GM10847 (cell line): ENCODE results near the gene GNL1.

ENCODE experiments used
- POLR2A ChIP-seq: IDR thresholded peaks from 2 replicates; pipeline ENCODE4 v1.6.1; 2011; ENCODE audit not compliant: insufficient read length; ENCODE audit errors: extremely low read depth

Gene GNL1

DNA sequence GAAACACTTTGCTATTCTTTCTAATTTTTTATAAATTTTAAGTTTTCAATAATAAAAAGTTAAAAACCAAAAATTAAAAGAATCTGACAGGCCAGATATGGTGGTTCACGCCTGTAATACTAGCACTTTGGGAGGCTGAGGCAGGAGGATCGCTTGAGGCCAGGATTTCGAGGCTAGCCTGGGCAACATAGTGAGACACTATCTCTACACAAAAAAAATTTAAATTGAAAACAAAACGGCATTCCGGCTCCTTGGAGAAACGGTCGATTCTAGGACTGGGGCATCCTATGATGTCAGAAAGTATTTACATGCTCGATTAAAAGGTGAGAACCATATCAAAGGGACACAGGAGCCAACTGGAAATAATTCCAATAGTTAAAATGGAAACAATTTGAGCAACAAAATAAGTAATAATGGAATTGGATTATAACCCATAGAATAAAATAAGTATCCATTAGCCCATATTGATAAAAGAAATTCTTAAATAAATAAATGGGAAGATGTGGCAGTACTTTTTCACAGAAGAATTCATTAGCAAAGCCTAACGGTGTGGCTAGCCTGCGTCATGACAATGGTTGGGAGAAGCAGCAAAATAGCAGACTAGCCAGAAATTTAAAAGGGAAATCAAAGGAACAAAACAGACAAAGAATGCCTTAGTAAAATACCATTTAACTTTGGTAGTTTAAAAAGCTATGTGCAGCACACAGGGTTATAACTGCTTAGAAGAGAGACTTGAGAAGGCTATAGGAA, 45.7 kb downstream of the GNL1 start:
- TF ChIP-seq POLR2A, result no peak

DNA sequence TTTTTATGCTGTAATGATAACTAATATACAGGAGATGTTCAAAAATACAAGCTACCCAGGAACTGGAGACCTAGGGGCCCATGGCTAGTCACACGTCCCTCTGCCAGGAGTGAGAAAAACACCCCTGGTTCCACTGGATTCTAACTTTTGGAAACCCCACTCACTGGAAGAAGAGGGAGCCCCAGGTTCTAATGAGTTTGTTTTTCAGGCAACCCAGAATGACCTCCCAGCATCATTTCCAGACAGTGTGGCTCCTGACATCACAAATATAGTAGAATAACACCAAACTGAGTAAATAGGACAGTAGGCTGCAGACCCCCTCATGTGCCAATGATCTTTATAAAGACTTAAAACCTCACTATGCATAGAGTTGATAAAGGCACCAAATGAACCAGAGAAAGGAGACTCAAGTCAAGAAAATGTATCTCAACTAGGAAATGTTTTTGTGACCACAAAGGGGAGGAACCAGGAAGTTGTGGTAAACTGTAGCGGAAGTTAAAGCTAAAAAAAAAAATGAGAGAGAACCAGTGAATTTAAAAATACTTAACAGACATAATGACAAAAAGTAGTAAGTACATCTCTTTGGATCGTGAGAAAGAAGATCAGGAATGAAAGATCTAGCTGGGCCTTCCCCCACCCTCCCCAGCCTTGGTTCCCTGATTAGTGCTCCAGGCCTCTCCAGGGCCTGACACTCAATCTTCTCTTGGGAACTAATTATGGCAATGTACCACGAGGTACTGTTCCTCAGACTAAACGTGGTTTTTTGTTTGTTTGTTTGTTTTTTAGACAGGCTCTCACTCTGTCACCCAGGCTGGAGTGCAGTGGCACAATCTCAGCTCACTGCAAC, 47.2 kb downstream of the GNL1 start:
- no peak for TF ChIP-seq POLR2A

DNA sequence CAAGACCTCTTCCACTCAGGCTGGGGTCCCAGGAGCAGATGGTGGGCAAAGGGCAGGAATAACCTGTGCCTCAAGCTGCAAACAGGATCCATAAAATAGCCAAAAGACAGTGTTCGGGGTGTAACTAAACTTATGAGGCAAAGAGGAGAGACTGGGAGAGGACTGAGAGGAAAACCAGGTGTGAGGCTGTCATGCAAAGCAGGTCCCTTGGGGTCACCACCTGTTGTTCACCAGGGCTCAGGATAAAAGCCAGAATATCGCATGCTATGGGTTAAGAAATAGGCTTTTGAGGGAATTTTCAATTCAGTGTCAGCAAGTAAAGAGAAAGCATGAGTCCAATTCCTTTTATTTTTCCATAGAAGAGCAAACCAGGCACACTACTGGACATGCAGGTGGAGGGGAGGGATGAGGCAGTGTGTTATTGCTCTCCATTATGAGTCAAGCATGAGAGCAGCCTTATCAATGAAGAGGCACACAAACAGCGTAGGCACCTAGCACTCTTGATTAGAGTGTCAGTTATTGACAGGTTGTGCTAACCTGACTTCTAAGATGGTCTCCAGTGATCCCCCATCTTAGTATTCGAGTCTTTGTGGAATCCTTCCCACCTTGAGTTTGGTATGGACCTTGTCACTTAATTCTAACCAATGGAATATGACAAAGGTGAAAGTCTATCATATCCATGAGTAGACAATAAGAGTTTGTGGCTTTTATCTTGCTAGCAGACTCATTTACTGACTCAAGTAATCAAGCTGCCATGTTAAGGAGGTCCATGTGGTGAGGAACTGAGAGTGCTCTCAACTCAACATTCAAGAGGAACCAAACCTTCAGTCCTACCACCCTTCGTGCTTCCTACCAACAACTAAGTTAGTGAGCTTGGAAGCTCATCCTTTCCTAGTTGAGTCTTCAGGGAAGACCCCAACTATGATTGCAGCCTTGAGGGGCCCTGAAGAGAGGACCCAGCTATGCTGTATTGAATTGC, 48.2 kb downstream of the GNL1 start:
- TF ChIP-seq POLR2A, result no peak

DNA sequence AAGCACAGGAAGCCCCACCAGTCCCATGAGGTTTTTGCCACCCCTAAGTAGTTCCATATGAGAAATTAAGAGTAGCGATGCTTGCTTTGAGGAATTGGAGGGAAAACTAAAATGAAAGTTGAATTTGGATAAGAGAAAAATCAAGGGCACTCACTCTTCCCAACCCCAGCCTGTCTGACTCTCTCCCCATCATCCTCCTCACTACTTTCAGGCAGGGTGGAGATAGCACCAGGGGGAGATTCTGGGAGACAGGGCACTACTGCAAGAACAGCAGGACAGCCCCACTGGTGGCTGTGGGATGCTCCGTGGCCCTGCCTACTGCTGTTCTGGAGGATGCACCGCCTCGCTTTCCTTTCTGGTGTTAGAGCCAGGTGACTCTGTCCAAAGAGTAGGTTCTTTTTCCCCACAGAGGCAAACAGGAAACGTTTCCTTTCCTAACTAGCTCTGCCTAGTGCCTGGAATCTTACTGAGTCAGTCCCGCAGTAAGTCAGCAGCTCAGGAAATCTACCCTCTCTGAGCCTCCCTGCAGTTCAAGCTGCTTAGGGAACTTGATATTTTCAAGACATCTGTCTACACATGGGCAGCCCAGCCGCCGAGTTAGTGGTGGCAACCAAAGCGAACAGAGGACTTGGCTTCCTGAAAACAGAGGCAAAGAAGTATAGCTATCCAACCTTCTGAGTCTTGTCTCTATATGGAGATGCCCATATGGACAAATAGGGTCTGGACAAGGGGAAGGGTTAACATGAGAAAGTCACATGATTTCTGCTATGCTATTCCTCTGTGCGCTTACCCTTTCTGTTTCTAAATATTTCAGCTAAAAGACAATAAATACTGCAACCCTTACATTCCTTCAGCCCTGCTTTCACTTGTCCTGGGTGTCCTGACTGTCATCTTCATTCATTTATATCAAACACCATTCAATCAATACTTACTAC, 55.6 kb downstream of the GNL1 start:
- TF ChIP-seq POLR2A, result no peak

DNA sequence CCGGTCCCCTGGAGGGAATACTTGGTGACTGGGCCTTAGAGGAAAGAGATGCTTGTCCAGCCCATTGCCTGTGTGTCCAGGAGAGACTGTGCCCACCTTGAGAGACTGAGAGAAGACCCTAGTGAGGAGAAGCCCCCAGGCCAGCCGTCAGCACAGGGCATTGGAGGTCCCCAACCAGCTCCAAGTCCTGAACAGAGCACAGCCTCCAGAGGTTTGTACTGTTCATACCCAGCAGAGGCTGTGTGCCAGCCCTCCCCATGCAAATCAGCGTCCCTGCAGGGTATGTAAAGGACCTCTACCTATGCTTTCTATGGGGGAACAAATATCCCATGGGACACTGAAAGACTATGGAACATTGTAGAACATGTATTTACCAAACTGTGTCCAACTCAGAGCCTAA, 58.6 kb downstream of the GNL1 start:
- no peak for TF ChIP-seq POLR2A

DNA sequence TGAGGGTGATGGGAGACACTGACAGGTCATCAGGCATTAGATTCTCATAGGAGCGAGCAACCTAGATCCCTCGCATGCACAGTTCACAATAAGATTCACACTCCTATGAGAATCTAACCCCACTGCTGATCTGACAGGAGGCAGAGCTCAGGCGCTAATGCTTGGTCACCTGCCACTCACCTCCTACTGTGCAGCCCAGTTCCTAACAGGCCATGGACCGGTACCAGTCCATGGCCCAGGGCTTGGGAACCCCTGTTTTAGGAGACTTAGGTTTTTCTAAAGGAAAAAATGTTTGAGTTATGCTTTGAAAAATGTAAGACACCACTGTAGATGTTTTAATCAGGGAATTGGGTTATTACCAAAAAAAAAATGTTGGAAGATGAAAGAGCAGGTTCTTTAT, 60.3 kb downstream of the GNL1 start:
- TF ChIP-seq POLR2A, result no peak

DNA sequence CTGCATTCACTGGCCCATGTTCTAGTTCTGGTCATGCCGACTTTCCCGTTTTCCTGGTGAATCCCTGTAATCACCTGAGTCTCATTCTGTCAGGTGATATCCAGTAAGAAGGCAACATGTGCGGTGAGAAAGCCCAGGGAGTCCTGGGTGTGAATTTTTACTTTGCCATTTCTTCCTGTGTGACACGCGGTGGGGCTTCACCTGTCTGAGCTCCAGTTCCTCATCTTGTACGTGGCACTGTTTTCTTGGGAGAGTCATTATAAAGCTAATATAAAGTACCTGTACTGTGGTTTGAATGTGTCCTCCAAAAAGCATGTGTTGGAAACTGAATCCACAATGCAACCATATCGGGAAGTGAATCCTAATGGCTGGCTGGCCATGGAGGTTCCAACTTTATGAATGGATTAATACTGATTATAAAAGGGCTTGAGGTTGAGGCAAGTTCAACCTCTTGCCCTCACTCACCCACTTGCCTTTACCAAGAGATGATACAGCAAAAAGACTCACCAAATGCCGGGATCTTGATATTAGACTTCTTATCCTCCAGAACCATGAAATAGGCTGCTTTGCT, 61.9 kb downstream of the GNL1 start:
- TF ChIP-seq POLR2A, result no peak

DNA sequence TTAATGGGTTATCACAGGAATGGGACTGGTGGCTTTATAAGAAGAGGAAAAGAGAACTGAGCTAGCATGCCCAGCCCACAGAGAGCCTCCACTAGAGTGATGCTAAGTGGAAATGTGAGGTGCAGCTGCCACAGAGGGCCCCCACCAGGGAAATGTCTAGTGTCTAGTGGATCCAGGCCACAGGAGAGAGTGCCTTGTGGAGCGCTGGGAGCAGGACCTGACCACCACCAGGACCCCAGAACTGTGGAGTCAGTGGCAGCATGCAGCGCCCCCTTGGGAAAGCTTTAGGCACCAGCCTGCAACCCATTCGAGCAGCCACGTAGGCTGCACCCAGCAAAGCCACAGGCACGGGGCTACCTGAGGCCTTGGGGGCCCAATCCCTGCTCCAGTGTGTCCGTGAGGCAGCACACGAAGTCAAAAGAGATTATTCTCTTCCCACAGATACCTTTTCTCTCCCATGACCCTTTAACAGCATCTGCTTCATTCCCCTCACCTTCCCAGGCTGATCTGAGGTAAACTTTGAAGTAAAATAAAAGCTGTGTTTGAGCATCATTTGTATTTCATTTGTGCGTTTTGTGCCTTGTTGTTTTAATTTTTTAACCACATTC, 62.5 kb downstream of the GNL1 start:
- TF ChIP-seq POLR2A, result peak; percentile 63

DNA sequence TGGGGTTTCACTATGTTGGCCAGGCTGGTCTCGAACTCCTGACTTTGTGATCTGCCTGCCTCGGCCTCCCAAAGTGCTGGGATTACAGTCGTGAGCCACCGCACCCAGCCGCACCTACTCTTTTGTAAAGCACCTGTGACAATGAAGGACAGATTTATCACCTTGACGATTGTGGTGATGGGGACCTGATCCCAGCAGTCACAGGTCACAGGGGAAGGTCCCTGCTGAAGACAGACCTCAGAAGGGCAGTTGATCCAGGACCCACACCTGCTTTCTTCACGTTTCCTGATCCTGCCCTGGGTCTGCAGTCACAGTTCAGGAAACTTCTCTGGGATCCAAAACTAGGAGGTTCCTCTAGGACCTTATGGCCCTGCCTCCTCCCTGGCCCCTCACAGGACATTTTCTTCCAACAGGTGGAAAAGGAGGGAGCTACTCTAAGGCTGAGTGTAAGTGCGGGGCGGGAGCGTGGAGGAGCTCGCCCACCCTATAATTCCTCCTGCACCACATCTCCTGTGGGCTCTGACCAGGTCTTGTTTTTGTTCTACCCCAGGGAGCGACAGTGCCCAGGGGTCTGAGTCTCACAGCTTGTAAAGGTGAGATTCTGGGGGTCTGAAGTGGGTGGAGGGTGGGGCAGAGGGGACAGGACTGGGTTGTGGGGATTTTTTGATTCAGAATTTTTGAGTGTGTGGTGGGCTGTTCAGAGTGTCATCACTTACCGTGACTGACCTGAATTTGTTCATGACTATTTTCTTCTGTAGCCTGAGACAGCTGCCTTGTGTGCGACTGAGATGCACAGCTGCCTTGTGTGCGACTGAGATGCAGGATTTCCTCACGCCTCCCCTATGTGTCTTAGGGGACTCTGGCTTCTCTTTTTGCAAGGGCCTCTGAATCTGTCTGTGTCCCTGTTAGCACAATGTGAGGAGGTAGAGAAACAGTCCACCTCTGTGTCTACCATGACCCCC, 64.0 kb downstream of the GNL1 start:
- TF ChIP-seq POLR2A, result no peak
